Measurements from ENCODE around the gene DDX1.

DDX1 gene

GRCh38 chr2:15639323-15640251 lies 47.9 kb downstream of the DDX1 start:
- Histone ChIP-seq H3K4me3 (ENCODE audit: low read length) (no peak overlapping the region), H3K9me3 (ENCODE audit: insufficient read depth, low read depth, low read length) (no peaks in the 10 kb centered on the region), H3K9ac (ENCODE audit: low read depth, low read length) (no peak overlapping the region), H3K27me3 (ENCODE audit: insufficient read depth, low read length) (no peaks in the 10 kb centered on the region), H3K27ac (ENCODE audit: low read length) (no peak overlapping the region), H3K36me3 (ENCODE audit: insufficient read depth, low read depth, low read length) (peaks cover 35% of the 10 kb centered on the region), H3K4me1 (ENCODE audit: insufficient read depth, low read length) (peaks cover 5% of the 10 kb centered on the region)

- no peaks in the 10 kb centered on the region for H3K9me3 ChIP-seq (ENCODE audit: insufficient read depth, low read depth, low read length)
Measured at GRCh38 chr2:15640261-15640711, 48.6 kb downstream of the DDX1 start.

GRCh38 chr2:15640784-15641183 lies 49.1 kb downstream of the DDX1 start:
- peaks cover 5% of the 10 kb centered on the region for H3K4me1 ChIP-seq (ENCODE audit: insufficient read depth, low read length)
- H3K9me3 ChIP-seq (ENCODE audit: insufficient read depth, low read depth, low read length), result no peaks in the 10 kb centered on the region
- no peak overlapping the region for H3K9ac ChIP-seq (ENCODE audit: low read depth, low read length)
- H3K36me3 ChIP-seq (ENCODE audit: insufficient read depth, low read depth, low read length), result peaks cover 23% of the 10 kb centered on the region
- no peaks in the 10 kb centered on the region for H3K27me3 ChIP-seq (ENCODE audit: insufficient read depth, low read length)
- no peak overlapping the region for H3K4me3 ChIP-seq (ENCODE audit: low read length)
- no peak overlapping the region for H3K27ac ChIP-seq (ENCODE audit: low read length)

More at GRCh38 chr2:15640261-15640711, 48.6 kb downstream of the DDX1 start:
- H3K36me3 ChIP-seq (ENCODE audit: insufficient read depth, low read depth, low read length), result peaks cover 28% of the 10 kb centered on the region
- no peak overlapping the region for H3K9ac ChIP-seq (ENCODE audit: low read depth, low read length)
- no peak overlapping the region for H3K27ac ChIP-seq (ENCODE audit: low read length)
- peaks cover 5% of the 10 kb centered on the region for H3K4me1 ChIP-seq (ENCODE audit: insufficient read depth, low read length)
- no peaks in the 10 kb centered on the region for H3K27me3 ChIP-seq (ENCODE audit: insufficient read depth, low read length)
- no peak overlapping the region for H3K4me3 ChIP-seq (ENCODE audit: low read length)

DNA sequence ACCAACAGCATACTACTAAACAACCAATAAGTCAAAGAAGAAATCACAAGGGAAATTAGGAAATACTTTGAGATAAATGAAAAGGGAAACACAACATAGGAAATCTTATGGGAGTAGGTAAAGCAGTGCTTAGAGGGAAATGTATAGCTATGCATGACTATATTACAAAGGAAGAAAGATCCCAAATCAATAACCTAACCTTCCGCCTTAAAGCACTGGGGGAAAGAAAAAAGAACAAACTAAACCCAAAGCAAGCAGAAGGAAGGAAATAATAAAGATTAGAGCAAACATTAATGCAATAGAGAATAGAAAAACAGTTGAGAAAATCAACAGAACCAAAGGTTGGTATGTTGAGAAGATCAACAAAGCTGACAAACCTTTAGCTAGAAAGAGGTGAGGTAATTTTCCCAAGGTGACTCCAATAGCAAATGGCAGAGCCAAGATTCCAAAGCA lies 49.9 kb downstream of the DDX1 start:
- no peaks in the 10 kb centered on the region for H3K27me3 ChIP-seq (ENCODE audit: insufficient read depth, low read length)
- H3K9ac ChIP-seq (ENCODE audit: low read depth, low read length), result no peak overlapping the region
- no peaks in the 10 kb centered on the region for H3K9me3 ChIP-seq (ENCODE audit: insufficient read depth, low read depth, low read length)
- H3K4me1 ChIP-seq (ENCODE audit: insufficient read depth, low read length), result peaks cover 5% of the 10 kb centered on the region; the same call in 1 of the 2 replicates
- peaks cover 20% of the 10 kb centered on the region for H3K36me3 ChIP-seq (ENCODE audit: insufficient read depth, low read depth, low read length)
- no peak overlapping the region for H3K27ac ChIP-seq (ENCODE audit: low read length)
- H3K4me3 ChIP-seq (ENCODE audit: low read length), result no peak overlapping the region

- no peak overlapping the region for H3K27ac ChIP-seq (ENCODE audit: low read length)
- H3K36me3 ChIP-seq (ENCODE audit: insufficient read depth, low read depth, low read length), result peaks cover 20% of the 10 kb centered on the region
- H3K4me1 ChIP-seq (ENCODE audit: insufficient read depth, low read length), result peaks cover 5% of the 10 kb centered on the region; the same call in 1 of the 2 replicates
- H3K9me3 ChIP-seq (ENCODE audit: insufficient read depth, low read depth, low read length), result no peaks in the 10 kb centered on the region
- no peak overlapping the region for H3K4me3 ChIP-seq (ENCODE audit: low read length)
- no peaks in the 10 kb centered on the region for H3K27me3 ChIP-seq (ENCODE audit: insufficient read depth, low read length)
- H3K9ac ChIP-seq (ENCODE audit: low read depth, low read length), result no peak overlapping the region
Measured at GRCh38 chr2:15642011-15642814, 50.5 kb downstream of the DDX1 start.

DNA sequence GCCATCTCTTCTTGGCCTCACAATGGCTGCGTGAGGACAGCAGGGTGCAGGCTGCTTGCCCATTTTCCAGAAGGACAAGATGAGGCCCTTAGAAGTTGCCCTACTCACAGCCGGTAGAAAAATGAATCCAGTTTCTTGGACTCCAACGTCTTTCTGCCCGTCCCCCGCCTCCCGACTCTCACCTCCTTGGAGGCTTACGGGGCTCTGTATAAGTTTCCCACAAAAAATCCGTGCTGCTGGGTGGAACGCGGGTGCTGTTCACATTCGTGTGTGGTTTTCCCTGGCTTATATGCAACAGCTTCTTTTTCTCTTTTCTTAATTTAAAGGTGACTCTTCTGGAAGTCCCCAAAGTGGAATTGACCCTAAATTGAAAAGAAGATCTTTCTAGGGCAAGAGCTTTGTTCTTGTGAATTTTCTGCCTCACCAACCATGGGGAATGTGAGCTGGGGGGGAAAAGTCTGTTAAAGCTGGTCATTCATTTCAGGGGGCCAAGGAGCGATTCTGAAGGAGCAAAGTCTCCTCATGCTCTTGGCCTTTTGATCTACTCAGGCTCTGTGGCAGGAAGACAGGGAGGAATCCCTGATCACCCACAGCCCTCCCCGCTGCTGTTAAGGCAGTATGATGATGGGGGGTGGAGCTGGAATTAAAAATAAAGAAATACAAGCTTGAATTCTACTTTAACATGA lies 51.3 kb downstream of the DDX1 start:
- H3K9ac ChIP-seq (ENCODE audit: low read depth, low read length), result no peak overlapping the region
- peaks cover 14% of the 10 kb centered on the region for H3K36me3 ChIP-seq (ENCODE audit: insufficient read depth, low read depth, low read length)
- no peaks in the 10 kb centered on the region for H3K9me3 ChIP-seq (ENCODE audit: insufficient read depth, low read depth, low read length)
- H3K27ac ChIP-seq (ENCODE audit: low read length), result no peak overlapping the region
- no peak overlapping the region for H3K4me3 ChIP-seq (ENCODE audit: low read length)
- H3K4me1 ChIP-seq (ENCODE audit: insufficient read depth, low read length), result no peaks in the 10 kb centered on the region
- H3K27me3 ChIP-seq (ENCODE audit: insufficient read depth, low read length), result no peaks in the 10 kb centered on the region

GRCh38 chr2:15643791-15644585 lies 52.3 kb downstream of the DDX1 start:
- Histone ChIP-seq H3K4me1 (ENCODE audit: insufficient read depth, low read length) (no peaks in the 10 kb centered on the region), H3K4me3 (ENCODE audit: low read length) (no peak overlapping the region), H3K36me3 (ENCODE audit: insufficient read depth, low read depth, low read length) (peaks cover 12% of the 10 kb centered on the region), H3K9me3 (ENCODE audit: insufficient read depth, low read depth, low read length) (no peaks in the 10 kb centered on the region), H3K27ac (ENCODE audit: low read length) (no peak overlapping the region), H3K27me3 (ENCODE audit: insufficient read depth, low read length) (no peaks in the 10 kb centered on the region), H3K9ac (ENCODE audit: low read depth, low read length) (no peak overlapping the region)

DNA sequence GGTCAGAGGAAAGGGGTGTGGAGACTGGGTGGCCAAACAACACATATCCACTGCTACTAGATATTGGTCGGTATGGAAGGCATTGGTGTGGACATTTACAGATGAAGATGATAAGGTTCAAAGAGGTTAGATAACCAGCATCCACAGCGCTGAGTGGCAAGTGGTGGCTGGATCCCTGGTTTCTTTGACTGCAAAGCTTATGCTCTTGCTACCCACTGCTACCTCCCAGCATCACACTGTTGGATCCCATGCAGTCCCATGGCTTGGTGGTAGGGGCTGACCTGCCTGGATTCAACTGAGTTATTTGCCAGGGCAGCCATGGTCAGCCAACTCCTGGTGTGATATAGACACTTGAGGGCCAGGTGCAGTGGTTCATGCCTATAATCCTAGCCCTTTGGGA lies 53.6 kb downstream of the DDX1 start:
- H3K27me3 ChIP-seq (ENCODE audit: insufficient read depth, low read length), result no peaks in the 10 kb centered on the region
- no peak overlapping the region for H3K9ac ChIP-seq (ENCODE audit: low read depth, low read length)
- H3K27ac ChIP-seq (ENCODE audit: low read length), result no peak overlapping the region
- H3K4me1 ChIP-seq (ENCODE audit: insufficient read depth, low read length), result no peaks in the 10 kb centered on the region
- H3K36me3 ChIP-seq (ENCODE audit: insufficient read depth, low read depth, low read length), result peaks cover 8% of the 10 kb centered on the region
- H3K9me3 ChIP-seq (ENCODE audit: insufficient read depth, low read depth, low read length), result no peaks in the 10 kb centered on the region
- no peak overlapping the region for H3K4me3 ChIP-seq (ENCODE audit: low read length)

- no peaks in the 10 kb centered on the region for H3K27me3 ChIP-seq (ENCODE audit: insufficient read depth, low read length)
- no peak overlapping the region for H3K27ac ChIP-seq (ENCODE audit: low read length)
- H3K4me3 ChIP-seq (ENCODE audit: low read length), result no peak overlapping the region
- peaks cover 8% of the 10 kb centered on the region for H3K36me3 ChIP-seq (ENCODE audit: insufficient read depth, low read depth, low read length)
- no peak overlapping the region for H3K9ac ChIP-seq (ENCODE audit: low read depth, low read length)
- H3K9me3 ChIP-seq (ENCODE audit: insufficient read depth, low read depth, low read length), result no peaks in the 10 kb centered on the region
- no peaks in the 10 kb centered on the region for H3K4me1 ChIP-seq (ENCODE audit: insufficient read depth, low read length)
Measured at GRCh38 chr2:15645720-15646385, 54.2 kb downstream of the DDX1 start.

GRCh38 chr2:15646661-15647060 lies 55.0 kb downstream of the DDX1 start:
- Histone ChIP-seq H3K4me1 (ENCODE audit: insufficient read depth, low read length) (no peaks in the 10 kb centered on the region), H3K9me3 (ENCODE audit: insufficient read depth, low read depth, low read length) (no peaks in the 10 kb centered on the region), H3K36me3 (ENCODE audit: insufficient read depth, low read depth, low read length) (peaks cover under 1% of the 10 kb centered on the region; the same call in 1 of the 2 replicates), H3K27me3 (ENCODE audit: insufficient read depth, low read length) (no peaks in the 10 kb centered on the region), H3K27ac (ENCODE audit: low read length) (no peak overlapping the region), H3K9ac (ENCODE audit: low read depth, low read length) (no peak overlapping the region), H3K4me3 (ENCODE audit: low read length) (no peak overlapping the region)

All from iPS-20b (cell line).